Sigmoid colon (tissue), 3 donors: ENCODE measurements around the gene MAST4.

Source experiments
- CTCF ChIP-seq, 4 experiments: fragments of 450-650 bp in 3 of 4; fragments of 200-600 bp in 1 of 4; IDR thresholded peaks; one replicate each; pipeline ENCODE4 v1.5.1; 2016 to 2019; ENCODE audit warnings: antibody characterized with exemption in 4 of 4, mild to moderate bottlenecking in 3 of 4, moderate library complexity in 2 of 4
- POLR2A ChIP-seq, 2 donors: fragments of 450-650 bp; IDR thresholded peaks; one replicate each; pipeline ENCODE4 v1.6.1; 2016; ENCODE audit warnings: antibody characterized with exemption in 2 of 2, mild to moderate bottlenecking in 2 of 2, moderate library complexity in 2 of 2

- TF ChIP-seq CTCF (IDR thresholded peaks at IDR 0.05) (no peak), POLR2A (IDR thresholded peaks at IDR 0.05) (no peak)
Measured at GRCh38 chr5:66850354-66851075, 254.3 kb downstream of the MAST4 start.
